ENCODE results near the gene MOCS3.

Gene MOCS3

GRCh38 chr20:51003753-51004152 lies 45.1 kb downstream of the MOCS3 start:
- H3K27ac Mint-ChIP-seq, result no peak overlapping the region
- no peaks in the 10 kb centered on the region for H3K4me1 Mint-ChIP-seq (ENCODE audit: low read depth)
- H3K36me3 Mint-ChIP-seq (ENCODE audit: low read depth), result no peaks in the 10 kb centered on the region
- H3K4me3 Mint-ChIP-seq, result no peak overlapping the region
- intact Hi-C loops (cut with micrococcal nuclease), result no loop called here
- no peaks in the 10 kb centered on the region for H3K9me3 Mint-ChIP-seq
- H3K27me3 Mint-ChIP-seq, result peaks cover 7% of the 10 kb centered on the region

- H3K36me3 Mint-ChIP-seq (ENCODE audit: low read depth), result no peaks in the 10 kb centered on the region
- H3K4me1 Mint-ChIP-seq (ENCODE audit: low read depth), result no peaks in the 10 kb centered on the region
- peaks cover 7% of the 10 kb centered on the region for H3K27me3 Mint-ChIP-seq
- no peaks in the 10 kb centered on the region for H3K9me3 Mint-ChIP-seq
- H3K4me3 Mint-ChIP-seq, result no peak overlapping the region
- intact Hi-C loops (cut with micrococcal nuclease), result no loop called here
- no peak overlapping the region for H3K27ac Mint-ChIP-seq
Observed at GRCh38 chr20:51004305-51004727, 45.7 kb downstream of the MOCS3 start.

GRCh38 chr20:51004781-51005180 lies 46.2 kb downstream of the MOCS3 start:
- H3K4me3 Mint-ChIP-seq, result no peak overlapping the region
- intact Hi-C loops (cut with micrococcal nuclease), result no loop called here
- no peaks in the 10 kb centered on the region for H3K9me3 Mint-ChIP-seq
- H3K4me1 Mint-ChIP-seq (ENCODE audit: low read depth), result no peaks in the 10 kb centered on the region
- no peaks in the 10 kb centered on the region for H3K36me3 Mint-ChIP-seq (ENCODE audit: low read depth)
- H3K27ac Mint-ChIP-seq, result no peak overlapping the region
- peaks cover 7% of the 10 kb centered on the region for H3K27me3 Mint-ChIP-seq

- Mint-ChIP-seq H3K9me3 (no peaks in the 10 kb centered on the region), H3K27me3 (peaks cover 11% of the 10 kb centered on the region), H3K4me1 (ENCODE audit: low read depth) (no peaks in the 10 kb centered on the region), H3K4me3 (no peak overlapping the region), H3K36me3 (ENCODE audit: low read depth) (no peaks in the 10 kb centered on the region), H3K27ac (no peak overlapping the region)
- intact Hi-C loops (cut with micrococcal nuclease), result no loop called here
Observed at GRCh38 chr20:51005214-51005613, 46.6 kb downstream of the MOCS3 start.

GRCh38 chr20:51008718-51009117 lies 50.1 kb downstream of the MOCS3 start:
- no peak overlapping the region for H3K4me3 Mint-ChIP-seq
- no peak overlapping the region for H3K27ac Mint-ChIP-seq
- no peaks in the 10 kb centered on the region for H3K9me3 Mint-ChIP-seq
- H3K36me3 Mint-ChIP-seq (ENCODE audit: low read depth), result no peaks in the 10 kb centered on the region
- peaks cover 10% of the 10 kb centered on the region for H3K27me3 Mint-ChIP-seq
- no peaks in the 10 kb centered on the region for H3K4me1 Mint-ChIP-seq (ENCODE audit: low read depth)
- intact Hi-C loops (cut with micrococcal nuclease), result no loop called here

GRCh38 chr20:51009303-51010042 lies 50.9 kb downstream of the MOCS3 start:
- Mint-ChIP-seq H3K27ac (no peak overlapping the region), H3K27me3 (peaks cover 13% of the 10 kb centered on the region), H3K4me3 (no peak overlapping the region), H3K36me3 (ENCODE audit: low read depth) (no peaks in the 10 kb centered on the region), H3K9me3 (no peaks in the 10 kb centered on the region), H3K4me1 (ENCODE audit: low read depth) (no peaks in the 10 kb centered on the region)
- intact Hi-C loops (cut with micrococcal nuclease), result no loop called here

GRCh38 chr20:51010043-51010365 lies 51.4 kb downstream of the MOCS3 start:
- H3K4me1 Mint-ChIP-seq (ENCODE audit: low read depth), result no peaks in the 10 kb centered on the region
- H3K4me3 Mint-ChIP-seq, result no peak overlapping the region
- H3K9me3 Mint-ChIP-seq, result no peaks in the 10 kb centered on the region
- intact Hi-C loops (cut with micrococcal nuclease), result no loop called here
- H3K27me3 Mint-ChIP-seq, result peaks cover 18% of the 10 kb centered on the region
- H3K27ac Mint-ChIP-seq, result no peak overlapping the region
- H3K36me3 Mint-ChIP-seq (ENCODE audit: low read depth), result no peaks in the 10 kb centered on the region

- no peaks in the 10 kb centered on the region for H3K4me1 Mint-ChIP-seq (ENCODE audit: low read depth)
Observed at GRCh38 chr20:51010932-51011331, 52.3 kb downstream of the MOCS3 start.

GRCh38 chr20:51011479-51011878 lies 52.9 kb downstream of the MOCS3 start:
- intact Hi-C loops (cut with micrococcal nuclease), result no loop called here
- no peak overlapping the region for H3K27ac Mint-ChIP-seq
- no peaks in the 10 kb centered on the region for H3K36me3 Mint-ChIP-seq (ENCODE audit: low read depth)
- H3K27me3 Mint-ChIP-seq, result peaks cover 21% of the 10 kb centered on the region
- H3K4me3 Mint-ChIP-seq, result no peak overlapping the region
- H3K4me1 Mint-ChIP-seq (ENCODE audit: low read depth), result no peaks in the 10 kb centered on the region
- H3K9me3 Mint-ChIP-seq, result no peaks in the 10 kb centered on the region

More at GRCh38 chr20:51010932-51011331, 52.3 kb downstream of the MOCS3 start:
- no peak overlapping the region for H3K27ac Mint-ChIP-seq
- H3K27me3 Mint-ChIP-seq, result peaks cover 21% of the 10 kb centered on the region
- H3K4me3 Mint-ChIP-seq, result no peak overlapping the region
- intact Hi-C loops (cut with micrococcal nuclease), result no loop called here
- no peaks in the 10 kb centered on the region for H3K9me3 Mint-ChIP-seq
- H3K36me3 Mint-ChIP-seq (ENCODE audit: low read depth), result no peaks in the 10 kb centered on the region

GRCh38 chr20:51012357-51012756 lies 53.7 kb downstream of the MOCS3 start:
- H3K27me3 Mint-ChIP-seq, result peaks cover 24% of the 10 kb centered on the region
- no peak overlapping the region for H3K27ac Mint-ChIP-seq
- H3K4me1 Mint-ChIP-seq (ENCODE audit: low read depth), result no peaks in the 10 kb centered on the region
- H3K4me3 Mint-ChIP-seq, result no peak overlapping the region
- H3K9me3 Mint-ChIP-seq, result no peaks in the 10 kb centered on the region
- no peaks in the 10 kb centered on the region for H3K36me3 Mint-ChIP-seq (ENCODE audit: low read depth)
- intact Hi-C loops (cut with micrococcal nuclease), result no loop called here

Data from dendritic cell treated with granulocyte-macrophage colony-stimulating factor and Interleukin-4, amounts not matched to agents 40 ng/mL and 50 ng/mL, for 4 days (primary cell).